Muscle of arm (tissue), 12 donors: ENCODE data around the gene NDST1. TPM values are rescaled to one million over a fixed set of nuclear protein-coding genes. Genes with fewer than 3 reads are reported as not detected.

ENCODE experiments used
- DNase-seq: peaks from one replicate; pipeline ENCODE4 v3.0.0-alpha.2; 2013
- polyA plus RNA-seq, 12 donors: library from polyadenylated mRNA; unstranded; fragments of 120-200 nt; gene quantifications; one replicate each; pipeline ENCODE4 v1.2.1, GENCODE V29; 2013; ENCODE audit not compliant: insufficient read length in 12 of 12

NDST1 gene
- polyA plus RNA-seq, 12 donors = 40.2 to 56.1 (median 46.8) TPM; not detected in 1

DNA sequence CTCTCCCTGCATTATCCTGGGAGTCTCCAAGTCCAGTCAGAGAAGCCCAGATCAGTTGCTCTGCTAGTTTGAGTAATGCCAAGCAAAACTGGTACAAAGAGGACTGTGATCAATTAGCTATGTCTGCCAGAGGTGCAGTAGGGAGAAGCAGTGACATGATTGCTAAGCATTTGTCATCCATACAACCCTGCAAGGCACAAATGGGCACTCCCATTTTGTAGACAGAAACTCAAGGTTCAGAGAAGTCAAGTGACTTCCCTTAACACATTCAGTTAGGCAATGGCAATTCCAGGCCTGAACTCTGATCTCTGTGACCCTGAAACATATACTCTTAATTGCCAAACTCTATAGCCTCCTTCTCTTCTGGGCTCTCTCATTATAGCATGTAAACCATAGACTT is 34.0 kb downstream of the NDST1 start:
- no peak for DNase-seq

DNA sequence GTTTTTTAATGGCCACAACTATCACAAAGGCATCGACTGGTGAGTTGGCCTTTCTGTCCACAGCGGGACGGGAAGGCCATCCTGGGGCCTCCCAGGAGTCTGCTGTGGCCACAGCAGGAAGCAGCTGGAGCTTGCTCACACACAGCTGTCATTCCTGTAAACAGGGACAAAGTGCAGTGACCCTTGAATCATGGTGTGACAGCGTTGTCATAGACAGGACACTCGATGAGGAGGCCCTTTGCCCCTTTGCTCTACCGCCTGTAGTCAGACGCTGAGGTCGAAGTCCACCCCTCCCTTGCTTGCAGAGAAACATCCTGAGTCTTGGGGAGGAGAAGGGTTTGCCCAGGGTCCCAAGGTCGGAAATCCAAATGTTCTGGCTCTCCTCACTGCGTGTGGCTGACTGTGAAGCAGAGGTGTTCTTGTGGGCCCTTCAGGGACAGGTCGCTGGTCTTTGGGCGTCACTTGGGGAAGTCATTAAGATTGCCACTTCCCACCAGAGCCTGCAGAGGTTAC is 35.1 kb downstream of the NDST1 start:
- DNase-seq = no peak

DNA sequence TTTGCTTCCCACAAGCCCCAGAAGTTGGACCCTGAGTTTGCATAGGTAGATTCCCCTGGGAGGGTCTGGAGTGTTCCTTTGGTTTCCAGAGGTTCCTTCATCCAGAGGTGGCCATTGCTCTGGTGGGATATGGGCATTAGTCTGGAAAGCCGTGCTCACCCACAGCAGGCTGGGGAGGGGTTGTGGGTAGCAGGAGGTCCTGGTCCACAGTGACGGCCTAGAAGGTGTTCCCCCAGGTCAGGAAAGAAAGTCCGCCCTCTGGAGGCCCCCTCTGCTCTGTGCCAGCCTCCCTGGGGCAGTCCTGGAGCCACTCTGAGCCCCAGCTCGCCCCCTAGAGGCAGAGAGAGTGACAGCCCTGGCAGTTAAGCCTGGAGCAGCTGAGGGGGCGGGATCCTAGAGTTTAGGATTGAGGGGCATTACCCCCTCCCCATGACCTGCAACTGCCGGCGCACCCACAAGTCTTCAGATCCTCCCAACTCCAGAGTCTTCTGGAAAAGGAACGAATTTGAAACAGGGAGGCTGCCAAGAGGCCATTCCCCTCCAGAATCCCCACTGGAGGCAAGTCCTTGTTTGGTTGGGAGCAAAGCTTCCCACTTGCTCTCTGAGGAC is 36.8 kb downstream of the NDST1 start:
- no peak for DNase-seq

DNA sequence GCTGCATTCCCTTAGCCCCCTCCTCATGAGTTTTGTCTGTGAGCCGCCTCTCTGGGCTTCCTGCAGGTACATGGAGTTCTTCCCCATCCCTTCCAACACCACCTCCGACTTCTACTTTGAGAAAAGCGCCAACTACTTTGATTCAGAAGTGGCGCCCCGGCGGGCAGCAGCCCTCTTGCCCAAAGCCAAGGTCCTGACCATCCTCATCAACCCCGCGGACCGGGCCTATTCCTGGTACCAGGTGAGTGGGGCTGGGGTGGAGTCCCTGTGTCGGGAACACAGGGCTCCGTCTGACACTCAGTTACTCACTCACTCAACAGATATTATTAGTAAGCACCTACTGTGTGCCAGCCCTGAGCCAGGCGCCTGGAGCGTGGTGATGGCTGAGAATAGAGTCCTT is 37.3 kb downstream of the NDST1 start:
- DNase-seq = no peak

DNA sequence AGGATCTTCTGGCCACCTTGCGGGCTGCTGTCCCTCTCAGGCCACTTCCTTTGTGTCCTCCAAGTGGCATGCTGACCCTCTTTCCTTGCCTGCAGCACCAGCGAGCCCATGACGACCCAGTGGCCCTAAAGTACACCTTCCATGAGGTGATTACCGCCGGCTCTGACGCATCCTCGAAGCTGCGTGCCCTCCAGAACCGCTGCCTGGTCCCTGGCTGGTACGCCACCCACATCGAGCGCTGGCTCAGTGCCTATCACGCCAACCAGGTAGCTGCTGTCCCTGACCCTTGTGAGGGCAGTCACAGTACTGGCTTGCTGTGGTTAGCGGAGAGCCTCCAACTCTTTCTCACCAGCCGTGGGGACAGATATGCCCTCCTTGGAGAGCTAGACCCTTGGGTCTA is 40.2 kb downstream of the NDST1 start:
- no peak for DNase-seq

DNA sequence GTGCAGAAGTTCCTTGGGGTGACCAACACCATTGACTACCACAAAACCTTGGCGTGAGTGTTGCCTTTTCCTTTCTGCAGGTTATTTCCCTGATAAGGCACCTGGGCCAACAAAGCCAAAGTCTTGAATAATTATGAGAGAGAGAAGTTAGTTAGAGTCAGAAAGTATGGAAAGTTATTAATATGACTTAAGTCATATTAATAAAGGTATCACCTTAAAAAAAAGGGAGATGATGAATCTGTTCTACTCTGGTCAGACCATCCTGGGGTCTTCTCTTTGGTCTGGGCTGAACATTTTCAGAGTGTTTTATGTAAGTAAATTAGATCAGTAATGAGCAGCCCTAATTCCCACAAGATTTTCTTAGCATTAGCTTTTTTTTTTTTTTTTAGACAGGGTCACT is 41.8 kb downstream of the NDST1 start:
- no peak for DNase-seq

DNA sequence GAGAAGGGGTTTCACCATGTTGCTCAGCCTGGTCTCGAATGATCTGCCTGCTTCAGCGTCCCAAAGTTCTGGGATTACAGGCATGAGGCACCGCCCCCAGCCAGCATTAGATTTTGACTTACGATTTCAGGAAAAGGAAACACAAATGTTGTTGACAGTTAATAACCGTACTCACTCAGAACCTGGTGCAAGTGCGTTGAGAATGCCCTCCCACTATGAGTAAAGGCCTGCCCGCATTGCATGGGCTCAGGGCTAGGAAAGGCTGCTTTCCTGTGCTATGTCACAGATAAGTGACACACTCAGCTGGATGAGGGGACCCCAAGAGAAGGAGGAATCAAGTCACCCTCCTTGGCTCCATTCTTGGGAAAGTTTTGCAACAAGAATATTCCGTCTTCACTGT is 42.4 kb downstream of the NDST1 start:
- DNase-seq = no peak

DNA sequence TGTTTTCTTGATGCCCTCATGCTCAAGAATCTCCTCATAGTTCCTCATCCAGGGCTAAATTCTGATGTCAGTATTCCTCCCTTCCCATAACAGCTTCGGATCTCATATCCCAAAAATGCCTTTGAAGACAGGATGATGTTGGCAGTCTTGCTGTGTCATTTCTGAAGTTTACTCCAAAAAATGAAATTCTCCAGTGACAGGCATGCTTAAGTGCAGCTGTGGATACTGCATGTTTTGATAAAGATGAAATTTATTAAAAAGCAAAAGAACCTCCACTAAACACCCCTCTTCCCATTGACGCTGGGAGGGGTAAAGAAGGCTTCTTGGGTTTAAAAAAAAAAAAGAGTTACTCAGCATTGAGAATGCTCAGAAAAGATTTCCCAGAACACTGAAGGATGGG is 43.1 kb downstream of the NDST1 start:
- DNase-seq = no peak

DNA sequence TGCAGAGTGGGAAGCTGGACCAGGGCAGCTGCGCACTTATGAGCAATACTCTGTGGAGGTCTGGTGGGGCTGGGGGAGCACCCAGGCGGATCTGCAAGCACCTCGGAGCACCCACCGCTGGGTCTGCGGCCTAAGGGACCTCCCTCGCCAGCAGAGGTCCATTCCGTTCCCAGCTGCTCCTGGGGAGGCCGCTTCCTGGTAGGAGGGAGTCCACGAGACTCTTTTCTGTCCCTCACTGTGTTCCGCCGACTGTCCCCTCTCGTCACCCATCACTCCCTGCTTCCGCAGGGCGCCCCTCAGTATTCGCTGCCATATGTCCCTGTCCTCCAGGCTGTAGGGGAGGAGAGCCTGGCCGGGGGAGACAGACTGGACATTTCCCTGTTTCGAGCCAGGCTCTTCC is 45.5 kb downstream of the NDST1 start:
- DNase-seq = no peak

DNA sequence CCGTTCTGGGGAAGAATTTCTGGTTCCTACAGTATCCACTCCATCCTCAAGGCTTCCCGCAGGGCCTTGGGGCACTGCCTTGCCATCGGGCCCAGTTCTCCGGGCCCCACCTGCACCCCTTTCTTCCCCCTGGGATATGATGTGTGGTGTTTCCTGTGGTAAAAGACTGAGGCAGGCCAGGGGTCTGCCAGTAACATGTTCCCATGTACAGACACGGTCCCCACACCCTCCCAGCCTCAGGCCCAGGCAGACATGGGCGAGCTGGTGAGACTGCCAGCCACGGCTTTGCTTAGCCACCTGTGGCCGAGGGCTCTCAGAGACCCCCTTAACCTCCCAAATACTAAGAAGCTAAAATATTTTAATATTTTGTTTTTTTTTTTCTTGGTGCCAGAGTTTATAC is 46.0 kb downstream of the NDST1 start:
- DNase-seq = no peak

DNA sequence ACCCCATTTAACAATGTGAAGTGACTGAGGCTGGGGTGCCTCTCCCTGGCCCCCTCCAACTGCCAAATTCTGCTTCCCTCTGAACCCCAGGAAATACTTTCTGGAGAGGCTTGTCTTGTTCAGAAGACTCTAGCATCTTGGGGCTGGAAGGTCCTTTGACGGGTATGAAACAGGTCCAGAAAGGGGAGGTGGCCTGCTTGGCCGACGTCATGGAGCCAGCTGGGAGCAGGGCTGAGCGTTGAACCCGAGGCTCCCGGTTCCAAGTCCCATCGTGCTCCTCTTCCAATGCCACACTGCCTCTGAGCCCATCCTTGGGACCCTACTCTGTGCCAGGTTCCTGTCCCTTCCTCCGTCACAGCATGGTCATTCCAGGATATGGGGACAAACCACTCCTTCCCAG is 46.9 kb downstream of the NDST1 start:
- DNase-seq = no peak

DNA sequence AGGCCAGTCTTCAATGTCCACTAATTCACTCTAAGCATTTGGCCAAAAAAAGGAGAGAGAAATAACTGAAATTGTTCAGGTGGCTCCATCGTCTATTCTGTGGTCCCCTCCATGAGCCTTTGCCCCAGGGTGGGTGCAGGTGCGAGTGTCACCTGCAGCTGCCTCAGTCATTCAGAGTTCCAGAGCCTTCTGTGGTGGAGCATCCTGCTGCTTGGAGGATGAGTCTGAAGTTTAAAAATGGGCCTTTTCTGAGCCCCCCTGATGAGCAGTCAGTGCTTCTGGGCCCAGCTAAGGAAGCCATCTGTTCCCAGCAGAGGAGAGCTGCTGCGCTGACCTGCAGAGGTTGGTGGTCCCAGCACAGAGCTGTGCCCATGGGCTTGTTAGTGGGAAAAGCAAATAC is 48.2 kb downstream of the NDST1 start:
- DNase-seq = no peak

DNA sequence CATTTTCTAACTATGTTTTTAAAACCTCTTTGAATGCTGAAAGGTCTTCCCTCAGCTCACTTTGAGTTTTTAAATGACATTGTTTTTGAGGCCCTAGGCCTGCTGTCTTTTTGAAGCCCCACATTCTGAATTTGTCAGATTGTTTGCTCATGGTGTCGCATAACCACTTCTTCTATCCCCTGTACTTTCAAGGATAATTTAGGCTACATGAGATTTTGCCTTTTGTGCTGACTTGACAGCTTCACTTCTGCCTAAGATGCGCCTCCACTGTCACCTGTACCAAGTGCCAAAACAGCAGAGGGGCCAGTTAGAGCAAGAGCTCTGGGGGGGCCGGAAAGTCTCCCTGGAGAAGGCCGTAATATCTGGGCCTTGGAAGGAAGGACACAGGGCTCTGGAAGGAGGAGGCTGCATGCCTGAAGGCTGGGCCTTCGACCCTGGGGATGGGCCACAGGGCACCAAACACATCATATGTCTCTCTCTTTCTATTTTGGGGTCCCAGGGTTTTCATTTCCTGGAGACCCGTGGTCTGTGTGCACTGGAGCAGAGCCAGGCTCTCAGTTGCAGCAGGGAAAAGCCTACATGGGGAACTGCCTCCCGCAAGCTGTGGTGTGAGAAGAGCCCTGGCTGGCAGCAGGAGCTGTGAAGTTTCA is 49.1 kb downstream of the NDST1 start:
- DNase-seq = no peak

DNA sequence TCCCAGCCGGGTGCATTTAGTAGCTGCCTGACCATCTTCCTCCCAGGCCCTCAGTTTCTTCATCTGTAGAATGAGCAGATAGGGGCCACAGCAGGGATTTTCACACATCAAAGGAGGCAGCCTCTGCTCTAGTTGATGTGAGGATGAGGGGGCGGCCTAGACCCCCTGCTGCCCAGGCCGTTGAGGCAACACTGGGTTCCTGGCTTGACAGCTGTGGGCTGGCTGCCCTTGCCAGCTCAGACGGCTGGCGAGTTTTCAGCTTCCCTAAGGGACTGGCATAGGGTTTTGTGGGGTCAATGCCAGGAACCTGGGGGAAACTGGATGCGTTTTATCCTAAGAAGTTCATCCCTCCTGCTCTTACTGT is 49.6 kb downstream of the NDST1 start:
- DNase-seq = no peak

DNA sequence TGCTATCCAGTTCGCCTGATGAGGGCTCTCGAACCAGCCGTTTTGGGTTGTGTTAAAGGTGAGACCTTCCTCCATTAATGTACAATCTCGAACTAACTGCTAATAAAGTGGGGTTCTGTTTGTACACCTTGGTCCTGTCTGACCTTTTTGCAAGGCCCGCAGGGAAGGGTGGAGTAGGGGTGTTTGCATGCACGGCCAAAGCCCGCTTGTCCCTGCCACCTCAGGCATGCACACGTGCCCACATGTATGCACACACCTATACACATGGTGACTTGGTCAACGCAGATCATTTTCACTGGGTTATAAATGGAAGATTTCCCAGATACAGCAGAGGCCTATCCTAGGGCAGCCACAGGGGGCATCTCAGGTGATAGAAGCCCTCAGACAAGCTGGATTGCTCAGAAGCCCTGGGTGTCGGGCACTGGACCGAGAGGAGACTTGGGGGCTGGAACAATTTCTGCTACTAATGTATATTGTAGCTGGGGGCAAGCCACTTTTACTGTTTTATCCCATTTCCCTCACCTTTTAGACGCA is 50.2 kb downstream of the NDST1 start:
- no peak for DNase-seq

DNA sequence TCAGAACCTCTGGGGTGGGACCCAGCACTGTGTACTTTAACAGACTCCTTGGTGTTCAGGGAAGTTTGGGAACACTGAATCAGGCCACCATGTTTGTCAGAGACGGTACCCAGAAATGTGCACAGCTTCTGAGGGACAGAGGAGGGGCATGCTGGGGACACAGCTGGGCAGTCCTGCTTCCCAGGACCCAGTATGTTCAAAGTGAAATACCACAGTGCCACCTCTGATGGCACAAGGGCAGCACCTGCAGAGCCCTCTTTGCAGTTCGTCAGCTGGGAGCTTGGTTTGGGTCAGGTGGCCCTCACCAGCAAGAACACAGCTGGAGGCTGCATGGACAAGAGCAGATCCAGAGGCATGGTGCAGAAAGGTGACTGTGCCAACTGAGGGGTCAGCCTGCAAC is 51.2 kb downstream of the NDST1 start:
- no peak for DNase-seq

DNA sequence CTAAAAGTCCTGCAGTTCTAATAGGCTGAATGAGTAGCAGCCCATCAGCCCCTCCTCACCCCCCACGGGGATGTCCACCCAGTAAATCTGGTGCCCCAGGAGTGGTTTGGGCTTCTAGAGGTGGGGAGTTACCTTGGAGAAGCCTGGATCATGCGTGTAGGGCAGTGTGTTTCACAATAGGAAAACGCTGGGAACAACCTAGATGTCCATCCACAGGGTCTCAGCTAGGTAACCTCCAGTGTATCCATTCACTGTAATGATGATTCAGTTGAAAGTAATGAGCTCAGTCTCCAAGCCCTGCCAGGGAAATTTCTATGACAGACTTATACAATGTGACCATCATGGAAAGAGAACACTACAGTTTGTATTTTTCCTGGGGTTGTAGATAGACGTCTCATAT is 51.8 kb downstream of the NDST1 start:
- DNase-seq = no peak

DNA sequence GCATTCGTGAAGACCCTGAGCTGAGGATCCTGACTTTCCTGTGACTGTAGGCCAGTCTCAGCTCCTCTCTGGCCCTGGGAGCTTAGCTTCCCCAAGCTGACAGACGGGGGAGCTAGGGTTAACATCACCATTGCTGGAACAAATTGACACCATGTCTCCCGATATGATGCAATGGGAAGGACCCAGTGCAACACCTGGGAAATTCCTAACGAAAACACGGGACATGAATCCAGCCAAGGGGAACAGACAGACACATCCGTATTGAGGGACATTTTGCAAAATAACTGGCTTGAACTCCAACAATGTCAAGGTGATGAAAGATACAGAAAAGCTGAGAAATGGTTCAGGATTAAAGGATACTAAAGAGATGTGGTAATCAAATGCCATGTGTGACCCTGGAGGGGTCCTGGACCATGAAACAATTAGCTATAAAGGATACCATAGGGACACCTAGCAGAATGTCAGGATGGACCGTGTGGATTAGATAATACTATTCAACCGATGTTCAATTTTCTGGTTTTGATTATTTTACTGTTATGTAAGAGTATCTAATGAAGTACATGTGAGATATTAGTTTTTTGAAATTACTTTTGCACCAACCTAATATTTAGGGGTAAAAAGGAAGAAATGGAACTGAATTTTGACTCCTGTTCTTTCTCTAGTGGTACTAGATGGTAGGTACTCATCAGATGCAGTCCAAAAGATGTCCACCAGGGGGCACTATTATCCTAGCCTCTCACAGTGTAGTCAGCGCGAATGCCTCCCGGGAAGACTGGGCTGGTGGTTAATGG is 52.7 kb downstream of the NDST1 start:
- DNase-seq = peak; percentile 88

DNA sequence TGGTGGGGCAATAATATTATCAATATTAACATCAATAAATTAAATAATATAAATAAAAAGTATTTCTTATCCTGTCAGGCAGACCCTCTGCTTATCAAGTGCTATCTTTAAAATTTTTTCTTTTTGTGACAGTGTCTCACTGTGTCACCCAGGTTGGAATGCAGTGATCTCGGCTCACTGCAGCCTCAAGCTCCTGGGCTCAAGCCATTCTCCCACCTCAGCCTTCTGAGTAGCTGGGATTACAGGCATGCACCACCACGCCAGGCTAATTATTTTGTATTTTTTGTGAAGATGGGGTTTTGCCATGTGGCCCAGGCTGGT is 53.2 kb downstream of the NDST1 start:
- DNase-seq = no peak

DNA sequence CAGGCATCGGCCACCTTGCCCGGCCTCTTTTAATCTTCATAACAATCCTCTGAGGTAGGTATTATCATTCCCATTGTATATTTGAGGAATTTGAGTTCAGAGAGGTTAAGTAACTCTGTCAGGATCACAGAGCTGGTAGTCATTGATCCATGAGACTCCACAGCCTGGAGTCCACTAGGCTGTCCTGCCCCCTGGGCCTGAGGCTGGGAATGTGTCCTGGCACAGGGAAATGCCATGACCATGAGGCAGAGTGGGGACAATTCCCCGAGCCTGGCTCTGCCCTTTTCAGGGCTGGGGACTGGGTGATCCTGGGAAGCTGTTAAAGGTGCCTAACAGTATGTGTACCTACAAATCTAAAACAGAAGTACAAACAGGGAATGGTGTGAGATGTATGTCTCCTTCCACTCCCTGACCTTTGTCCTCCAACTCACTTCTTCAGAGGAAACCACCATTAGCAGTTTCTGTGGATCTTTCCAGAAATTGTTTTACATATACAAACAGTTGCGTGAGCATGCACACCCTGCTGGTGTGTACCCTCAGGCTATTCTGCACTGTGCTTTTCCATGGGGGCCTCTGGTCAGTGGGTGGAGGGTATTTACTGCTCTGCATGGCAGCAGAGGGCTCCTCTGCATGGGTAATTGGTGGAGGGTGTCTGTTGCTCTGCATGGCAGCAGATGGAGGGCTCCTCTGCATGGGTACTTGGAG is 53.8 kb downstream of the NDST1 start:
- DNase-seq = no peak

DNA sequence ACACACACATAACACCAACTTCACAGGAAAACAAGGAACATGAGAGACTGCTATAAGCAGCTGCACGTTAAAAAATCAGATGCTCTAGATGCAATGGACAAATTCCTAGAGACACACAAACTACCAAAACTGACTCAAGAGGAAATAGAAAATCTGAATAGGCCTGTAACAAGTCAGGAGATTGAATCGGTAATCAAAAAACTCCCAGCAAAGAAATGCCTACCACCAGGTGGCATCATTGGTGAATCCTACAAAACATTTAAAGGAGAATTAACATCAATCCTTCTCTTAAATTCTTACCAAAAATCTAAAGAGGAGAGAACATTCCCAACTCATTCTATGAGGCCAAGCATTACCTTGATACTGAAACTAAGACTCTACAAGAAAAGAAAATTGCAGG is 54.9 kb downstream of the NDST1 start:
- DNase-seq = no peak

DNA sequence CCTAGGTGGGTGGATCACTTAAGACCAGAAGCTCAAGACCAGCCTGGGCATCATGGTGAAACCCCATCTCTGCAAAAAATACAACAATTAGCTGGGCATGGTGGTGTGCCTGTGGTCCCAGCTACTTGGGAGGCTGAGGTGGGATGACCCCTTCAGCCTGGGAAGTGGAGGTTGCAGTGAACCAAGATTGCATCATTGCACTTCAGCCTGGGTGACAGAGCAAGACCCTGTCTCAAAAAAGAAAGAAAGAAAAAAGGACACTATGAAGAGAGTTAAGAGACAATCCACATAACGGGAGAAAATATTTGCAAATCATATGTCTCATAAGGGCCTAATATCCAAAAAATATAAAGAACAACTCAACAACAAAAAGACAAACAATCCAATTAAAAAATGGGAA is 57.9 kb downstream of the NDST1 start:
- no peak for DNase-seq
